Body of pancreas (tissue), 4 donors: Measurements from ENCODE around the gene SP7. TPM values are rescaled to one million over a fixed set of nuclear protein-coding genes. Genes with fewer than 3 reads are reported as not detected.
"Not testable (repeated sequence)": the region's sequence is repeated elsewhere in the genome, so short reads cannot be mapped to it uniquely, and the experiment has no call there.

Experiments used
- ATAC-seq: fragments of 150-250 bp; one replicate; pipeline ENCODE4 v1.9.1; 2016
- DNase-seq, 4 donors: peaks; one replicate each; pipeline ENCODE4 v3.0.0-alpha.2; 2019
- H3K27ac ChIP-seq, 4 donors: fragments of 200-600 bp; sonication (generic); 1 replicate in 3 of 4; 2 replicates in 1 of 4; pipeline versions ENCODE4 v1.5.1 to v1.6.1; 2016 to 2019; ENCODE audit warnings: mild to moderate bottlenecking in 1 of 4, mixed read lengths in 1 of 4, moderate library complexity in 1 of 4
- H3K27me3 ChIP-seq, 2 donors: fragments of 200-600 bp; sonication (generic); one replicate each; pipeline ENCODE4 v1.6.0; 2016; ENCODE audit warnings: mild to moderate bottlenecking in 1 of 2
- H3K36me3 ChIP-seq, 2 donors: fragments of 200-600 bp; sonication (generic); replicated peaks in 1 of 2; 2 replicates each; pipeline ENCODE4 v1.5.1; 2016; ENCODE audit warnings: low read depth in 2 of 2; ENCODE audit not compliant: insufficient read depth in 1 of 2
- H3K4me1 ChIP-seq: fragments of 200-600 bp; sonication (generic); one replicate; pipeline ENCODE4 v1.6.0; 2016
- H3K4me3 ChIP-seq, 2 donors: fragments of 200-600 bp; sonication (generic); 1 replicate in 1 of 2; 2 replicates in 1 of 2; pipeline ENCODE4 v1.5.1; 2016 to 2019
- H3K9me3 ChIP-seq, 3 donors: fragments of 200-600 bp; sonication (generic); 1 replicate in 2 of 3; 2 replicates in 1 of 3; pipeline ENCODE4 v1.5.1; 2016
- POLR2A ChIP-seq, 3 donors: fragments of 450-650 bp; IDR thresholded peaks; one replicate each; pipeline ENCODE4 v1.6.1; 2016; ENCODE audit warnings: antibody characterized with exemption in 3 of 3, mild to moderate bottlenecking in 2 of 3
- WGBS, 2 donors: methylation state at CpG; one replicate each; pipeline ENCODE4 v1.1.5; 2017; 5-methylcytosine and 5-hydroxymethylcytosine counted together
- intact Hi-C: fragments of 100-400 bp; cut with DNase I; formaldehyde crosslinking; loops from one replicate; pipeline ENCODE4 v1.15.1; 2023
- total RNA-seq, 2 donors: library from RNA; depleted of rRNA; stranded (reverse); fragments of >200 nt; gene quantifications; one replicate each; pipeline ENCODE4 v1.1.0, GENCODE V29; 2016
- TF ChIP-seq, protein P1 (sequence below), 7 experiments: fragments of 450-650 bp in 4 of 7; fragments of 200-600 bp in 3 of 7; sonication (generic) in 3 of 7; IDR thresholded peaks; one replicate each; pipeline ENCODE4 v1.5.1; 2016 to 2019; ENCODE audit warnings: antibody characterized with exemption in 7 of 7

The SP7 gene
- total RNA-seq, 2 donors from 2014 or later = not detected

DNA sequence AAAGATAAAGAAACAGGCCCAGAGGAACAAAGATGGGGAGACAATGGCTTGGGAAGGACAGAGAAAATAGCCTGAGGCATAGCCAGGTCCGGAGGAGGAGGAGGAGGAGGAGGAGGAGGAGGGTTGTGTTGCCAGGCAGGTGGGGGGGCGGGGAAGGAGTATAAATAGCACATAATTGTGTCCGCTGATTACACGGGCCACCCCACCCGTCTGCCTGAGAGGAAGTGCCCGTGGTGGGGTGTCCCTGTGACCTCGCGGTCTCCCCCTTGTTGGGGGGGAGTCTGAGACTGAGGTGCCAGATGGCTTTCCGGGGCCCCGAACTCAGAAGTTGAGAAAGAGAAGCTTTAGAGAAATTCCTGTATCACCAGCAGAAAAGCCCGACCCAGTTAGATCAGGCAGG, 1.9 kb upstream of the SP7 start:
- no peak overlapping the region for H3K4me3 ChIP-seq
- intact Hi-C loops = no loop called here
- DNase-seq (no peak), ATAC-seq (no peak)
- H3K36me3 ChIP-seq = no peaks in the 10 kb centered on the region
- no peak overlapping the region for H3K27ac ChIP-seq
- no peaks in the 10 kb centered on the region for H3K4me1 ChIP-seq
- H3K27me3 ChIP-seq = peaks cover 0 to 11% of the 10 kb centered on the region in 2 donors
- WGBS, 2 donors = 32 to 35% methylated on average over 7 to 11 of the region's 11 CpGs
- no peaks in the 10 kb centered on the region for H3K9me3 ChIP-seq
- no peak for TF ChIP-seq POLR2A (IDR thresholded peaks at IDR 0.05)
- TF ChIP-seq, protein P1, sequence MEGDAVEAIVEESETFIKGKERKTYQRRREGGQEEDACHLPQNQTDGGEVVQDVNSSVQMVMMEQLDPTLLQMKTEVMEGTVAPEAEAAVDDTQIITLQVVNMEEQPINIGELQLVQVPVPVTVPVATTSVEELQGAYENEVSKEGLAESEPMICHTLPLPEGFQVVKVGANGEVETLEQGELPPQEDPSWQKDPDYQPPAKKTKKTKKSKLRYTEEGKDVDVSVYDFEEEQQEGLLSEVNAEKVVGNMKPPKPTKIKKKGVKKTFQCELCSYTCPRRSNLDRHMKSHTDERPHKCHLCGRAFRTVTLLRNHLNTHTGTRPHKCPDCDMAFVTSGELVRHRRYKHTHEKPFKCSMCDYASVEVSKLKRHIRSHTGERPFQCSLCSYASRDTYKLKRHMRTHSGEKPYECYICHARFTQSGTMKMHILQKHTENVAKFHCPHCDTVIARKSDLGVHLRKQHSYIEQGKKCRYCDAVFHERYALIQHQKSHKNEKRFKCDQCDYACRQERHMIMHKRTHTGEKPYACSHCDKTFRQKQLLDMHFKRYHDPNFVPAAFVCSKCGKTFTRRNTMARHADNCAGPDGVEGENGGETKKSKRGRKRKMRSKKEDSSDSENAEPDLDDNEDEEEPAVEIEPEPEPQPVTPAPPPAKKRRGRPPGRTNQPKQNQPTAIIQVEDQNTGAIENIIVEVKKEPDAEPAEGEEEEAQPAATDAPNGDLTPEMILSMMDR (IDR thresholded peaks at IDR 0.05) = no peak

DNA sequence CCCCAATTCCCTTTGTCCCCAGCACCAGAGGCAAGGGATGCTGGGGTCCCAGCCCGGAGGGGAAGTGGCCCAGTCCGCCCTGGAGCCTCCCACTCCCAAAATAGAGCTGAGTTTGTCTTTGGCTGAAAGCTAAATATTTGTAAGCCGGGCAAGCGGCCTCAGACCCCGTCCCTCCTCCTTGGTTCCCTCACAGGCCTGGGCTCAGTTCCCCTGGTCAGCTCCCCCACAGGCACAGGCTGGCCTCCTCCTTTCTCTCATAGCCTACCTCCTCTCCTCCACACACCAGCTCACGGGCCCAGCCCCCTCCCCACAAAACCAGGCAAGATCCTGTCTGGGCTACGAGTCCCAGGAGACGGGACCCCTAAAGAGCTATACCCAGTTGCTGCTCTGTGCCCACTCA, 1.3 kb downstream of the SP7 start:
- no peak overlapping the region for H3K27ac ChIP-seq
- no peak overlapping the region for H3K4me3 ChIP-seq
- H3K4me1 ChIP-seq = no peaks in the 10 kb centered on the region
- H3K9me3 ChIP-seq = no peaks in the 10 kb centered on the region
- H3K36me3 ChIP-seq = no peaks in the 10 kb centered on the region
- no peak for DNase-seq
- no peak for TF ChIP-seq POLR2A (IDR thresholded peaks at IDR 0.05)
- TF ChIP-seq, protein P1 (IDR thresholded peaks at IDR 0.05) = no peak
- peaks cover 0 to 11% of the 10 kb centered on the region in 2 donors for H3K27me3 ChIP-seq
- intact Hi-C loops = no loop called here
- 67% methylated on average over 7 to 8 of the region's 8 CpGs for WGBS, 2 donors
- ATAC-seq = no peak

GRCh38 chr12:53333845-53334244, 2.3 kb downstream of the SP7 start:
- Histone ChIP-seq H3K27me3 (peaks cover 0 to 11% of the 10 kb centered on the region in 2 donors), H3K36me3 (no peaks in the 10 kb centered on the region), H3K9me3 (no peaks in the 10 kb centered on the region), H3K4me1 (no peaks in the 10 kb centered on the region), H3K4me3 (no peak overlapping the region), H3K27ac (no peak overlapping the region)
- 47 to 61% methylated on average over 7 of the region's 7 CpGs for WGBS, 2 donors
- ATAC-seq = no peak
- intact Hi-C loops = no loop called here
- TF ChIP-seq, protein P1 (IDR thresholded peaks at IDR 0.05) = no peak
- TF ChIP-seq POLR2A (IDR thresholded peaks at IDR 0.05) = no peak
- no peak for DNase-seq

GRCh38 chr12:53333289-53333688, 2.9 kb downstream of the SP7 start:
- WGBS, 2 donors = 73 to 75% methylated on average over 4 of the region's 4 CpGs
- DNase-seq = no peak
- Histone ChIP-seq H3K4me3 (no peak overlapping the region), H3K4me1 (no peaks in the 10 kb centered on the region), H3K9me3 (no peaks in the 10 kb centered on the region), H3K36me3 (no peaks in the 10 kb centered on the region), H3K27me3 (peaks cover 0 to 11% of the 10 kb centered on the region in 2 donors), H3K27ac (no peak overlapping the region)
- ATAC-seq = no peak
- TF ChIP-seq POLR2A (IDR thresholded peaks at IDR 0.05) = no peak
- TF ChIP-seq, protein P1 (IDR thresholded peaks at IDR 0.05) = no peak
- intact Hi-C loops = no loop called here

- intact Hi-C loops = no loop called here
- Histone ChIP-seq H3K27me3 (peaks cover 0 to 11% of the 10 kb centered on the region in 2 donors), H3K36me3 (no peaks in the 10 kb centered on the region), H3K4me1 (no peaks in the 10 kb centered on the region), H3K4me3 (no peak overlapping the region), H3K9me3 (no peaks in the 10 kb centered on the region), H3K27ac (no peak overlapping the region)
- TF ChIP-seq POLR2A (IDR thresholded peaks at IDR 0.05) = no peak
- TF ChIP-seq, protein P1 (IDR thresholded peaks at IDR 0.05) = no peak
- 69 to 77% methylated on average over 11 to 15 of the region's 15 CpGs for WGBS, 2 donors
- DNase-seq (no peak), ATAC-seq (no peak)
Measured at GRCh38 chr12:53332744-53333143, 3.4 kb downstream of the SP7 start.

DNA sequence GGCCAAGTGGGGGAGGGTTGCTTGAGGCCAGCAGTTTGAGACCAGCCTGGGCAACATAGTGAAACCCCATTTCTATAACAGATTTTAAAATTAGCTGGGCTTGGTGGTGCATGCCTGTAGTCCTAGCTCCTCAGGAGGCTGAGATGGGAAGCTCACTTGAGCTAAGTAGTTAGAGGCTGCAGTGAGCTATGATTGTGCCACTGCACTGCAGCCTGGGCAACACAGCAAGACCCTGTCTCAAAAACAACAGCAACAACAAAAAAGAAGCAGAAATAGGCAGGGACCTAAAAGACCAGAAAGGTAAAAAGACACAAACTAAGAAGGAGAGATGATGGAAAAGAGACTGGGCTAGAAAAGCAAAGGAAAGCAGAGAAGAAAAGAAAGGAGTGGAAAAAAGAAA, 3.8 kb downstream of the SP7 start:
- H3K27me3 ChIP-seq = peaks cover 0 to 11% of the 10 kb centered on the region in 2 donors
- DNase-seq, H3K27ac ChIP-seq, H3K4me3 ChIP-seq, H3K9me3 ChIP-seq, H3K4me1 ChIP-seq, H3K36me3 ChIP-seq, intact Hi-C loops, ATAC-seq: not testable (repeated sequence)
